Neuronal stem cell (in vitro differentiated cells): ENCODE results near the gene TMTC2.

Experiments used
- DNase-seq: peaks from one replicate; pipeline ENCODE4 v3.0.0-alpha.2; 2013; ENCODE audit warnings: low spot score
- H2AFZ ChIP-seq: one replicate; pipeline ENCODE4 v1.6.1; 2013; ENCODE audit warnings: mild to moderate bottlenecking, low read length, inconsistent platforms
- H2AK5ac ChIP-seq: 2 replicates; pipeline ENCODE4 v1.6.1; 2013; ENCODE audit warnings: low read depth, mild to moderate bottlenecking, inconsistent platforms, low read length, moderate library complexity, mixed read lengths
- H2BK120ac ChIP-seq: 2 replicates; pipeline ENCODE4 v1.6.1; 2013; ENCODE audit warnings: low read depth, mild to moderate bottlenecking, inconsistent platforms, low read length, moderate library complexity, mixed read lengths
- H2BK12ac ChIP-seq: one replicate; pipeline ENCODE4 v1.6.1; 2013; ENCODE audit warnings: low read length, inconsistent platforms
- H2BK15ac ChIP-seq: 2 replicates; pipeline ENCODE4 v1.6.1; 2013; ENCODE audit warnings: mild to moderate bottlenecking, low read length, inconsistent platforms, mixed read lengths
- H2BK5ac ChIP-seq: one replicate; pipeline ENCODE4 v1.6.1; 2013; ENCODE audit warnings: inconsistent platforms, mild to moderate bottlenecking, low read length, moderate library complexity
- H3K14ac ChIP-seq: one replicate; pipeline ENCODE4 v1.6.1; 2013; ENCODE audit warnings: low read length, inconsistent platforms
- H3K18ac ChIP-seq: 2 replicates; pipeline ENCODE4 v1.6.1; 2013; ENCODE audit warnings: low read length, inconsistent platforms
- H3K23ac ChIP-seq: 2 replicates; pipeline ENCODE4 v1.6.1; 2013; ENCODE audit warnings: low read depth, mild to moderate bottlenecking, mixed read lengths, low read length, inconsistent platforms; ENCODE audit not compliant: poor library complexity
- H3K27ac ChIP-seq: replicated peaks from 3 replicates; pipeline ENCODE4 v1.5.1; 2013; ENCODE audit warnings: low read length, inconsistent platforms
- H3K27me3 ChIP-seq, 3 experiments: 2 replicates each; pipeline ENCODE4 v1.6.1; 2013; ENCODE audit warnings: low read length in 3 of 3, mild to moderate bottlenecking in 2 of 3, inconsistent platforms in 1 of 3, low read depth in 1 of 3, mixed read lengths in 1 of 3, moderate library complexity in 1 of 3; ENCODE audit not compliant: control insufficient read depth in 3 of 3, insufficient read depth in 3 of 3
- H3K36me3 ChIP-seq, 2 donors: replicated peaks in 1 of 2; 2 replicates each; pipeline ENCODE4 v1.6.1; 2013; ENCODE audit warnings: low read length in 2 of 2; ENCODE audit not compliant: control insufficient read depth in 2 of 2, insufficient read depth in 2 of 2
- H3K4ac ChIP-seq: 2 replicates; pipeline ENCODE4 v1.6.1; 2013; ENCODE audit warnings: inconsistent platforms, mild to moderate bottlenecking, low read length, moderate library complexity
- H3K4me1 ChIP-seq, 2 donors: 1 replicate in 1 of 2; 2 replicates in 1 of 2; pipeline ENCODE4 v1.6.1; 2013; ENCODE audit warnings: low read length in 2 of 2, low read depth in 1 of 2; ENCODE audit not compliant: control insufficient read depth in 2 of 2, insufficient read depth in 1 of 2
- H3K4me2 ChIP-seq: one replicate; pipeline ENCODE4 v1.6.1; 2013; ENCODE audit warnings: mild to moderate bottlenecking, low read length, inconsistent platforms; ENCODE audit not compliant: insufficient read depth, poor library complexity, severe bottlenecking
- H3K4me3 ChIP-seq, 2 donors: 2 replicates each; pipeline ENCODE4 v1.5.1; 2013; ENCODE audit warnings: low read length in 2 of 2, mild to moderate bottlenecking in 2 of 2, inconsistent platforms in 1 of 2, moderate library complexity in 1 of 2
- H3K79me1 ChIP-seq: one replicate; pipeline ENCODE4 v1.6.1; 2013; ENCODE audit warnings: low read depth, mild to moderate bottlenecking, inconsistent platforms, low read length, moderate library complexity
- H3K9ac ChIP-seq: one replicate; pipeline ENCODE4 v1.6.1; 2013; ENCODE audit warnings: mild to moderate bottlenecking, low read depth, low read length, inconsistent platforms; ENCODE audit not compliant: poor library complexity
- H3K9me3 ChIP-seq, 2 donors: replicated peaks in 1 of 2; 2 replicates each; pipeline versions ENCODE3 to v1.6.1; 2013; ENCODE audit warnings: low read length in 2 of 2, mild to moderate bottlenecking in 2 of 2, inconsistent platforms in 1 of 2, low read depth in 1 of 2, mixed read lengths in 1 of 2, moderate library complexity in 1 of 2; ENCODE audit not compliant: control insufficient read depth in 2 of 2, insufficient read depth in 1 of 2
- H4K8ac ChIP-seq: one replicate; pipeline ENCODE4 v1.6.1; 2013; ENCODE audit warnings: low read depth, mild to moderate bottlenecking, inconsistent platforms, low read length, moderate library complexity
- H4K91ac ChIP-seq: one replicate; pipeline ENCODE4 v1.6.1; 2013; ENCODE audit warnings: low read length, low read depth, mild to moderate bottlenecking, inconsistent platforms; ENCODE audit not compliant: poor library complexity
- WGBS, 2 donors: extraction: QIAGEN DNeasy Blood & Tissue Kit; methylation state at CpG; one replicate each; pipeline ENCODE4 v1.1.7; 2013; ENCODE audit warnings: missing lambda C conversion rate in 2 of 2, mixed read lengths in 1 of 2; ENCODE audit not compliant: insufficient read length in 2 of 2, insufficient replicate concordance in 1 of 2; ENCODE audit errors: extremely low coverage in 2 of 2; 5-methylcytosine and 5-hydroxymethylcytosine counted together

The TMTC2 gene

GRCh38 chr12:83010169-83010804 is 323.6 kb downstream of the TMTC2 start:
- H4K91ac ChIP-seq: no peak overlapping the region
- no peak overlapping the region for H3K9ac ChIP-seq
- no peak overlapping the region for H3K4me2 ChIP-seq
- no CpG with 5 or more reads among the region's 4 CpGs for WGBS, 2 donors
- no peak overlapping the region for H3K4ac ChIP-seq
- peaks cover 12 to 59% of the 10 kb centered on the region in 2 donors for H3K9me3 ChIP-seq
- H2BK5ac ChIP-seq: no peak overlapping the region
- H4K8ac ChIP-seq: no peak overlapping the region
- H2AK5ac ChIP-seq: no peak overlapping the region
- H2BK120ac ChIP-seq: no peak overlapping the region
- H3K23ac ChIP-seq: no peak overlapping the region
- no peak overlapping the region for H2BK12ac ChIP-seq
- no peak overlapping the region for H2BK15ac ChIP-seq
- no peak for DNase-seq
- no peak overlapping the region for H3K27ac ChIP-seq
- H3K79me1 ChIP-seq: peaks cover 2% of the 10 kb centered on the region
- H3K14ac ChIP-seq: no peak overlapping the region
- H3K36me3 ChIP-seq: peaks cover 6 to 70% of the 10 kb centered on the region in 2 donors
- H2AFZ ChIP-seq: no peak overlapping the region
- no peak overlapping the region for H3K18ac ChIP-seq
- H3K4me3 ChIP-seq: no peak overlapping the region
- H3K4me1 ChIP-seq: no peaks in the 10 kb centered on the region
- no peaks in the 10 kb centered on the region for H3K27me3 ChIP-seq

DNA sequence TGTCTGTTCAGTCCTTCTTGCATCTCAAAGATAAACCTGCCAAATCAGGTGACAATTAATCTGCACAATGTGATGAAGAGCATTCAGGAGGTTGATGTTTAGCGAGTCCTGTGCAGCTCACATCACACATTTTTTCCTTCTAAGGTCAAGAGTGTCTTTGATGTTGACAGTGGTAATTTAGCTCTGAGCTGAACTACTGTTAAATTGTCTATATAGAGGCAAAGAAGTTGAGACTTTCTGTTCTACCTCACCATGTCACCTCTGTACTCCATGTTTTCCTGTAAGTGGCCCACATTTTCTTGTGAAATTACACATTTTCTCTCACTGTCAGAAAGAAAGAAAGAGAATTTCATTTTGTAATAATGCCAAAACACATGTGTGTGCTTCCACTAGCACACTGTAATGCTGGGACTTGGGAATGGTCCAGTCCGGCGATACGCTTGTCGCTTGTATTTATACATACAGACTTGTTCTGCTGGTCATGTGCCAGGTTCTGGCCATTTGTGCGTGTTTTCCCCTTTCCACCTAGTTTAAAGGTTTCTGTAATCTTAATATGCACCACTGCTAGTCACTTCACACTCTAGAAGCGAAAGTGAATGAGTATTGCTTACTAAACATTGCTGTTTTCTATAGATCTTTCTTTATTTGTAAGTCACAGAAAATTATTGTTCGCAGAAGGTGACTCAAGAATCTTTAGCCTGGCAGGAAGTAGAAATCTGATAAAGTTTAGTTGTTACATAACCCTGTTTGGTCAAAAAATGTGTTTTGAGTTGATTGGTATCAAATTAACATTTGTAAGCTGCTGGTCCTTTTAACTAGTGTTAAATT is 328.9 kb downstream of the TMTC2 start:
- no peak overlapping the region for H3K4me3 ChIP-seq
- peaks cover 0 to 23% of the 10 kb centered on the region in 2 donors for H3K9me3 ChIP-seq
- H4K91ac ChIP-seq: no peak overlapping the region
- no peak overlapping the region for H2AFZ ChIP-seq
- H2BK120ac ChIP-seq: no peak overlapping the region
- no peak overlapping the region for H3K23ac ChIP-seq
- H2BK5ac ChIP-seq: no peak overlapping the region
- peaks cover 0 to 42% of the 10 kb centered on the region in 2 donors for H3K36me3 ChIP-seq
- H3K79me1 ChIP-seq: no peaks in the 10 kb centered on the region
- WGBS, 2 donors: no CpG with 5 or more reads among the region's 8 CpGs
- H3K4me1 ChIP-seq: peaks cover 10 to 19% of the 10 kb centered on the region in 2 donors
- H3K9ac ChIP-seq: no peak overlapping the region
- H2BK12ac ChIP-seq: no peak overlapping the region
- H3K27ac ChIP-seq: no peak overlapping the region
- H3K4ac ChIP-seq: no peak overlapping the region
- no peak overlapping the region for H3K4me2 ChIP-seq
- no peak overlapping the region for H3K14ac ChIP-seq
- no peak overlapping the region for H2AK5ac ChIP-seq
- no peaks in the 10 kb centered on the region for H3K27me3 ChIP-seq
- H4K8ac ChIP-seq: no peak overlapping the region
- H2BK15ac ChIP-seq: no peak overlapping the region
- DNase-seq: no peak
- no peak overlapping the region for H3K18ac ChIP-seq

- DNase-seq: no peak
- no peak overlapping the region for H4K8ac ChIP-seq
These were observed 329.6 kb downstream of the TMTC2 start for GRCh38 chr12:83016218-83016835.

GRCh38 chr12:83016991-83017390 is 330.3 kb downstream of the TMTC2 start:
- no peaks in the 10 kb centered on the region for H3K27me3 ChIP-seq
- H3K9ac ChIP-seq: no peak overlapping the region
- no peak overlapping the region for H3K18ac ChIP-seq
- no peak overlapping the region for H3K4ac ChIP-seq
- H3K36me3 ChIP-seq: peaks cover 0 to 35% of the 10 kb centered on the region in 2 donors
- WGBS, 2 donors: no CpG with 5 or more reads among the region's 1 CpG
- no peak overlapping the region for H2BK5ac ChIP-seq
- peaks cover 0 to 10% of the 10 kb centered on the region in 2 donors for H3K9me3 ChIP-seq
- H3K23ac ChIP-seq: no peak overlapping the region
- no peak overlapping the region for H2BK15ac ChIP-seq
- no peak overlapping the region for H3K14ac ChIP-seq
- H3K4me1 ChIP-seq: peaks cover 10 to 19% of the 10 kb centered on the region in 2 donors
- H3K4me3 ChIP-seq: no peak overlapping the region
- H2BK12ac ChIP-seq: no peak overlapping the region
- no peak overlapping the region for H4K8ac ChIP-seq
- no peak for DNase-seq
- H4K91ac ChIP-seq: no peak overlapping the region
- H3K27ac ChIP-seq: peak overlapping the region; percentile 39
- H3K79me1 ChIP-seq: no peaks in the 10 kb centered on the region
- H2AFZ ChIP-seq: no peak overlapping the region
- no peak overlapping the region for H2AK5ac ChIP-seq
- no peak overlapping the region for H3K4me2 ChIP-seq
- no peak overlapping the region for H2BK120ac ChIP-seq

More at GRCh38 chr12:83016218-83016835, 329.6 kb downstream of the TMTC2 start:
- H3K9me3 ChIP-seq: peaks cover 0 to 17% of the 10 kb centered on the region in 2 donors
- H3K23ac ChIP-seq: no peak overlapping the region
- WGBS, 2 donors: no CpG with 5 or more reads among the region's 1 CpG
- no peak overlapping the region for H2BK120ac ChIP-seq
- H4K91ac ChIP-seq: no peak overlapping the region
- no peaks in the 10 kb centered on the region for H3K79me1 ChIP-seq
- no peak overlapping the region for H3K4ac ChIP-seq
- H3K18ac ChIP-seq: no peak overlapping the region
- H2BK15ac ChIP-seq: no peak overlapping the region
- H2BK12ac ChIP-seq: no peak overlapping the region
- peaks cover 10 to 19% of the 10 kb centered on the region in 2 donors for H3K4me1 ChIP-seq
- peak overlapping the region; percentile 36 for H3K27ac ChIP-seq
- H3K14ac ChIP-seq: no peak overlapping the region
- no peak overlapping the region for H3K4me3 ChIP-seq
- H3K9ac ChIP-seq: no peak overlapping the region
- H3K27me3 ChIP-seq: no peaks in the 10 kb centered on the region
- H2BK5ac ChIP-seq: no peak overlapping the region
- no peak overlapping the region for H3K4me2 ChIP-seq
- peaks cover 0 to 39% of the 10 kb centered on the region in 2 donors for H3K36me3 ChIP-seq
- no peak overlapping the region for H2AK5ac ChIP-seq
- H2AFZ ChIP-seq: no peak overlapping the region
